ENCODE results near the gene SMYD5. TPM values are rescaled to one million over a fixed set of nuclear protein-coding genes. Genes with fewer than 3 reads are reported as not detected.
A peak's percentile ranks its signal among the peaks of the same experiment; 100 is the strongest.
"Not testable (repeated sequence)": the region's sequence is repeated elsewhere in the genome, so short reads cannot be mapped to it uniquely, and the experiment has no call there.

SMYD5 gene
- total RNA-seq, 1 donor from 2014 or later = 28.4 TPM

- peak; percentile 32 for DNase-seq
Measured at GRCh38 chr2:73260338-73260984, 46.4 kb downstream of the SMYD5 start.

GRCh38 chr2:73262108-73262651 lies 48.1 kb downstream of the SMYD5 start:
- DNase-seq = no peak

- DNase-seq = not testable (repeated sequence)
Measured at GRCh38 chr2:73262691-73263429, 48.8 kb downstream of the SMYD5 start.

GRCh38 chr2:73263540-73264331 lies 49.7 kb downstream of the SMYD5 start:
- DNase-seq = no peak

GRCh38 chr2:73264332-73264606 lies 50.2 kb downstream of the SMYD5 start:
- no peak for DNase-seq

- DNase-seq = no peak
Measured at GRCh38 chr2:73264783-73265182, 50.7 kb downstream of the SMYD5 start.

GRCh38 chr2:73265298-73266060 lies 51.4 kb downstream of the SMYD5 start:
- no peak for DNase-seq

GRCh38 chr2:73266061-73266901 lies 52.2 kb downstream of the SMYD5 start:
- peak; percentile 10 for DNase-seq

GRCh38 chr2:73267008-73267407 lies 53.0 kb downstream of the SMYD5 start:
- no peak for DNase-seq

GRCh38 chr2:73268366-73268829 lies 54.4 kb downstream of the SMYD5 start:
- no peak for DNase-seq

GRCh38 chr2:73268830-73269685 lies 55.0 kb downstream of the SMYD5 start:
- peak; percentile 20 for DNase-seq

- DNase-seq = no peak
Measured at GRCh38 chr2:73269686-73270465, 55.8 kb downstream of the SMYD5 start.

GRCh38 chr2:73272270-73272669 lies 58.2 kb downstream of the SMYD5 start:
- no peak for DNase-seq

Other genes with a start within 250 kb of the SMYD5 start
- gene SFXN5, start 142.5 kb upstream of the SMYD5 start, total RNA-seq = 7.3 TPM
- 24.3 TPM for gene RAB11FIP5, start 101.3 kb upstream of the SMYD5 start, total RNA-seq
- not detected for gene NOTO, start 11.7 kb upstream of the SMYD5 start, total RNA-seq
- 49.1 TPM for gene PRADC1, start 19.0 kb downstream of the SMYD5 start, total RNA-seq
- 192 TPM for gene CCT7, start 20.1 kb downstream of the SMYD5 start, total RNA-seq
- 0.41 TPM for gene FBXO41, start 70.2 kb downstream of the SMYD5 start, total RNA-seq
- gene EGR4, start 79.3 kb downstream of the SMYD5 start, total RNA-seq = not detected
- gene ALMS1, start 171.6 kb downstream of the SMYD5 start, total RNA-seq = 37.3 TPM

Measured in tongue (tissue), 2 donors.